GM21737 (cell line): Measurements from ENCODE around the gene CFAP299.

ENCODE experiments used
- ATAC-seq: cut with Tn5 transposase; IDR thresholded peaks from one replicate; pipeline ENCODE4 v1.9.1; 2021; ENCODE audit warnings: mild to moderate bottlenecking, moderate library complexity; ENCODE audit not compliant: unreplicated experiment

CFAP299 gene

GRCh38 chr4:80387390-80388283 is 52.1 kb downstream of the CFAP299 start:
- ATAC-seq: no peak

GRCh38 chr4:80388284-80388607 is 52.7 kb downstream of the CFAP299 start:
- no peak for ATAC-seq

- no peak for ATAC-seq
Observed at GRCh38 chr4:80390178-80390577, 54.6 kb downstream of the CFAP299 start.

- peak; percentile 54 for ATAC-seq
Observed at GRCh38 chr4:80393246-80393969, 57.9 kb downstream of the CFAP299 start.

GRCh38 chr4:80393970-80394250 is 58.4 kb downstream of the CFAP299 start:
- no peak for ATAC-seq

- ATAC-seq: no peak
Observed at GRCh38 chr4:80407246-80407645, 71.7 kb downstream of the CFAP299 start.

- ATAC-seq: no peak
Observed at GRCh38 chr4:80409809-80410208, 74.3 kb downstream of the CFAP299 start.

- ATAC-seq: no peak
Observed at GRCh38 chr4:80412322-80412721, 76.8 kb downstream of the CFAP299 start.

- no peak for ATAC-seq
Observed at GRCh38 chr4:80413086-80413485, 77.6 kb downstream of the CFAP299 start.

GRCh38 chr4:80417019-80417418 is 81.5 kb downstream of the CFAP299 start:
- ATAC-seq: no peak

GRCh38 chr4:80419946-80420345 is 84.4 kb downstream of the CFAP299 start:
- ATAC-seq: no peak

- ATAC-seq: no peak
Observed at GRCh38 chr4:80420638-80421037, 85.1 kb downstream of the CFAP299 start.

- no peak for ATAC-seq
Observed at GRCh38 chr4:80422727-80423404, 87.3 kb downstream of the CFAP299 start.

GRCh38 chr4:80423553-80424224 is 88.2 kb downstream of the CFAP299 start:
- ATAC-seq: no peak

GRCh38 chr4:80424225-80424581 is 88.7 kb downstream of the CFAP299 start:
- no peak for ATAC-seq

- ATAC-seq: no peak
Observed at GRCh38 chr4:80425124-80426100, 89.9 kb downstream of the CFAP299 start.

GRCh38 chr4:80431203-80431965 is 95.9 kb downstream of the CFAP299 start:
- ATAC-seq: no peak

- ATAC-seq: no peak
Observed at GRCh38 chr4:80434238-80434637, 98.7 kb downstream of the CFAP299 start.

- no peak for ATAC-seq
Observed at GRCh38 chr4:80438016-80438415, 102.5 kb downstream of the CFAP299 start.
